ENCODE results near the gene NRIP3. TPM values are rescaled to one million over a fixed set of nuclear protein-coding genes. Genes with fewer than 3 reads are reported as not detected.
A peak's percentile ranks its signal among the peaks of the same experiment; 100 is the strongest.

NRIP3 gene
- total RNA-seq, 1 donor from 2014 or later: 42.7 TPM

GRCh38 chr11:9004183-9004926, 554 bp upstream of the NRIP3 start:
- Histone ChIP-seq H3K36me3 (no peaks in the 10 kb centered on the region), H3K4me2 (peak overlapping the region; percentile 85), H2AFZ (replicated peaks) (peak overlapping the region; percentile 53), H3K79me2 (ENCODE audit: low read depth) (no peaks in the 10 kb centered on the region), H4K20me1 (ENCODE audit: low read depth) (peaks cover 8% of the 10 kb centered on the region), H3K9ac (no peak overlapping the region), H3K9me3 (ENCODE audit: low read depth) (no peaks in the 10 kb centered on the region), H3K27ac (no peak overlapping the region), H3K4me3 (peak overlapping the region; percentile 51), H3F3A (ENCODE audit: low read depth) (peaks cover 24% of the 10 kb centered on the region), H3K4me1 (peaks cover 27% of the 10 kb centered on the region), H3K27me3 (peaks cover 84% of the 10 kb centered on the region)
- Mint-ChIP-seq H3K9me3 (no peaks in the 10 kb centered on the region), H3K36me3 (peaks cover 2% of the 10 kb centered on the region), H3K27me3 (ENCODE audit: insufficient read depth, low read depth) (peaks cover 30% of the 10 kb centered on the region), H3K4me1 (peaks cover 24% of the 10 kb centered on the region), H3K27ac (no peak overlapping the region), H3K4me3 (peak overlapping the region; percentile 80)
- DNase-seq (ENCODE audit: low spot score): peak; percentile 74
- TF ChIP-seq EZH2phosphoT487 (IDR thresholded peaks at IDR 0.05): peak; percentile 29
- TF ChIP-seq, protein P1, sequence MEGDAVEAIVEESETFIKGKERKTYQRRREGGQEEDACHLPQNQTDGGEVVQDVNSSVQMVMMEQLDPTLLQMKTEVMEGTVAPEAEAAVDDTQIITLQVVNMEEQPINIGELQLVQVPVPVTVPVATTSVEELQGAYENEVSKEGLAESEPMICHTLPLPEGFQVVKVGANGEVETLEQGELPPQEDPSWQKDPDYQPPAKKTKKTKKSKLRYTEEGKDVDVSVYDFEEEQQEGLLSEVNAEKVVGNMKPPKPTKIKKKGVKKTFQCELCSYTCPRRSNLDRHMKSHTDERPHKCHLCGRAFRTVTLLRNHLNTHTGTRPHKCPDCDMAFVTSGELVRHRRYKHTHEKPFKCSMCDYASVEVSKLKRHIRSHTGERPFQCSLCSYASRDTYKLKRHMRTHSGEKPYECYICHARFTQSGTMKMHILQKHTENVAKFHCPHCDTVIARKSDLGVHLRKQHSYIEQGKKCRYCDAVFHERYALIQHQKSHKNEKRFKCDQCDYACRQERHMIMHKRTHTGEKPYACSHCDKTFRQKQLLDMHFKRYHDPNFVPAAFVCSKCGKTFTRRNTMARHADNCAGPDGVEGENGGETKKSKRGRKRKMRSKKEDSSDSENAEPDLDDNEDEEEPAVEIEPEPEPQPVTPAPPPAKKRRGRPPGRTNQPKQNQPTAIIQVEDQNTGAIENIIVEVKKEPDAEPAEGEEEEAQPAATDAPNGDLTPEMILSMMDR (IDR thresholded peaks at IDR 0.05): no peak
- peak; percentile 70 for TF ChIP-seq EZH2 (IDR thresholded peaks at IDR 0.05)

DNA sequence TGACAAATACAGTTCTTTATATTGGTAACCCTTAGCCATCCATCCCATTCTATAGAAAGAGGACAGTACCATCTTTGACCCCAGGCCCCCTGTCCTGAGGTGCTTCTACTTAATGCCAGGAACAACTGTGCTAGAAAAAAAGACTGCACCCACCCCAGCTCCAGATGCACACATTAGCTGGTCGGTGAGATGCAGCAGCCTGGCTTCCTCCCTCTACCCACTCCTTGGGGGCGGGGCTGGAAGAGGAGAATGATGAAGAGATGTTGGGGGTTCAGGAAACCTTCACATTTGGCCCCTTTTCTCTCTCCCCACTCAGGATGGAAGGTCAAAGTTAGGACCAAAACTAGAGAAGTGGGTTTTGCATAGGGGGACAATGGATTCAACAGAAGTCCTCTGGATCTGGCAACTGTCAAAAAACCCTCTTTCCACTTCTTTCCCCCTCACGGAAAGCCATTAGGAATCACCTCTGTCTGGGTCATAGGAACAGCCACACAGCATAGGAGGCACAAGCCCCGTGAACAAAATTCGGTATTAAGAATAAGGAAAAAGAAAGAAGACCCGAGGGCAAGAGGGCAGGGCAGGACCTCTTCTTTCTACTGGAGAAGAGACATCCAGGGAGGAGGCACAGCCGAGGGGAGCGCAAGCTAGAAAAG, 755 bp downstream of the NRIP3 start:
- no peak overlapping the region for H3K27ac Mint-ChIP-seq
- no peak for DNase-seq (ENCODE audit: low spot score)
- Histone ChIP-seq H2AFZ (replicated peaks) (peak overlapping the region; percentile 53), H3K4me2 (peak overlapping the region; percentile 85), H3K27ac (no peak overlapping the region), H3K4me3 (peak overlapping the region; percentile 51), H3K27me3 (peaks cover 80% of the 10 kb centered on the region), H4K20me1 (ENCODE audit: low read depth) (peaks cover 8% of the 10 kb centered on the region), H3K36me3 (no peaks in the 10 kb centered on the region), H3K4me1 (peaks cover 27% of the 10 kb centered on the region), H3K9ac (no peak overlapping the region), H3K9me3 (ENCODE audit: low read depth) (no peaks in the 10 kb centered on the region), H3K79me2 (ENCODE audit: low read depth) (no peaks in the 10 kb centered on the region), H3F3A (ENCODE audit: low read depth) (peaks cover 24% of the 10 kb centered on the region)
- H3K4me1 Mint-ChIP-seq: peaks cover 24% of the 10 kb centered on the region
- peaks cover 2% of the 10 kb centered on the region for H3K36me3 Mint-ChIP-seq
- H3K4me3 Mint-ChIP-seq: peak overlapping the region; percentile 85
- TF ChIP-seq EZH2phosphoT487 (IDR thresholded peaks at IDR 0.05) (no peak), EZH2 (IDR thresholded peaks at IDR 0.05) (no peak)
- TF ChIP-seq, protein P1 (IDR thresholded peaks at IDR 0.05): no peak
- peaks cover 30% of the 10 kb centered on the region for H3K27me3 Mint-ChIP-seq (ENCODE audit: insufficient read depth, low read depth)
- H3K9me3 Mint-ChIP-seq: no peaks in the 10 kb centered on the region

DNA sequence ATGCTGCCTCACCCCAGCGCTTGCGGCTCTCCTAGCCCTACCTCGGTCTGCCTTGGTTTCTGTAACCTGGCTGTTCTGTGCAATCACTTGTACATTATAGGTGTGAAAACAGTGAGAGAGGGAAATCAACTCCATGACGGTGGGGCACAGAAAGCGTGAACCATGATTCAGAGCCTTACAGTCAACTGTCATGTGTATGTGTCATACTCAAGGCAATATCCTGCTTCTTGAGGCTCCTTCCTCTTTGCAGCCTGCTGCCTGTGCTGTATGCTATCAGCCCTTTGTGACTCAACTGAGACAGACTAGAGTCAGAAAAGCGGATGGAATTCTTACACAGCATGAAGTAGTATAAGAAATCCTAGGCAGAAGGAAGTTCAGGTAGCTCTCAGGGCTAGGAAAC, 2.1 kb downstream of the NRIP3 start:
- peaks cover 70% of the 10 kb centered on the region for H3K27me3 ChIP-seq
- H3K9ac ChIP-seq: no peak overlapping the region
- no peak overlapping the region for H3K4me3 Mint-ChIP-seq
- H3K9me3 Mint-ChIP-seq: no peaks in the 10 kb centered on the region
- H3K36me3 Mint-ChIP-seq: peaks cover 2% of the 10 kb centered on the region
- H3K4me2 ChIP-seq: peak overlapping the region; percentile 38
- DNase-seq (ENCODE audit: low spot score): no peak
- H3K9me3 ChIP-seq (ENCODE audit: low read depth): no peaks in the 10 kb centered on the region
- peaks cover 27% of the 10 kb centered on the region for H3K4me1 ChIP-seq
- H3K4me3 ChIP-seq: no peak overlapping the region
- TF ChIP-seq EZH2phosphoT487 (IDR thresholded peaks at IDR 0.05) (no peak), EZH2 (IDR thresholded peaks at IDR 0.05) (no peak)
- TF ChIP-seq, protein P1 (IDR thresholded peaks at IDR 0.05): no peak
- peaks cover 8% of the 10 kb centered on the region for H4K20me1 ChIP-seq (ENCODE audit: low read depth)
- no peak overlapping the region for H3K27ac ChIP-seq
- H3K27ac Mint-ChIP-seq: no peak overlapping the region
- no peaks in the 10 kb centered on the region for H3K36me3 ChIP-seq
- no peaks in the 10 kb centered on the region for H3K79me2 ChIP-seq (ENCODE audit: low read depth)
- peaks cover 24% of the 10 kb centered on the region for H3F3A ChIP-seq (ENCODE audit: low read depth)
- peaks cover 24% of the 10 kb centered on the region for H3K4me1 Mint-ChIP-seq
- peaks cover 24% of the 10 kb centered on the region for H3K27me3 Mint-ChIP-seq (ENCODE audit: insufficient read depth, low read depth)
- H2AFZ ChIP-seq (replicated peaks): no peak overlapping the region

Data from neural progenitor cell (in vitro differentiated cells).